ENCODE results near the gene FOSL2. TPM values are rescaled to one million over a fixed set of nuclear protein-coding genes. Genes with fewer than 3 reads are reported as not detected.

FOSL2 gene
- total RNA-seq, 1 experiment from 2014 or later: 4.0 TPM

DNA sequence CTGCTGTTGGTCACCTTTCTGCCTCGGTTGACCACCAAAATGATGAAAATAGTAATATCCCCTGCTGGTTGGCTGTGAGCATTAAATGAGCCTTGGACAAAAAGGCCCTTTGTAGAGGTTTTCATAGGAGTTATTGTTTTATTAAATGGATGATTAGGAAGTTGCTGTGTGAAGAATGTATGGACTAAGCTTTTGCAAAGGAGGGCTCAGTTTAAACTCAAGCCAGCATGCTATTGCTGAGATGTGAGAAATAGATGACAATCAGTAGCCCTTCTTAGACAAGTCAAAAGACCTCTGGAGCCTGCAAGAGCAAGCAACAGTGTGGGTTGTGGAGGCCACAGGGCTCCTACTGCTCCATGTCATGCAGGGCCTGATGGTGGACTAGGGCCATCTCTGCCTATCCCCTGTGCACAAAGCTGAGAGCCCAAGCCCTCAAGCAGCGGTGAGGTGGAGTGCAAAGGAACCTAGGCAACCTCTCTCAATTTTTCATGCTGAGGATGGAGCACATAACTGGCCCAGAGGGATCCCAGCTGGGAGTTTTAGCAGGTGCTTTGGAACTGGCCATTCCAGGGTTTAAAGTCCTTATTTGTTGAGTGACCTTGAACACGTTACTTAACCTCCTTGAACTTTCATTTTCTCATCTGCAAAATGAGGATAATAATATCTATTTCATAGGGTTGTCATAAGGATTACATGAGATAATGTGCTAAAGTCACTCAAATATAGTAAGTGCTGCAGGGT is 37.1 kb downstream of the FOSL2 start (continued):
- TF ChIP-seq, protein P1, sequence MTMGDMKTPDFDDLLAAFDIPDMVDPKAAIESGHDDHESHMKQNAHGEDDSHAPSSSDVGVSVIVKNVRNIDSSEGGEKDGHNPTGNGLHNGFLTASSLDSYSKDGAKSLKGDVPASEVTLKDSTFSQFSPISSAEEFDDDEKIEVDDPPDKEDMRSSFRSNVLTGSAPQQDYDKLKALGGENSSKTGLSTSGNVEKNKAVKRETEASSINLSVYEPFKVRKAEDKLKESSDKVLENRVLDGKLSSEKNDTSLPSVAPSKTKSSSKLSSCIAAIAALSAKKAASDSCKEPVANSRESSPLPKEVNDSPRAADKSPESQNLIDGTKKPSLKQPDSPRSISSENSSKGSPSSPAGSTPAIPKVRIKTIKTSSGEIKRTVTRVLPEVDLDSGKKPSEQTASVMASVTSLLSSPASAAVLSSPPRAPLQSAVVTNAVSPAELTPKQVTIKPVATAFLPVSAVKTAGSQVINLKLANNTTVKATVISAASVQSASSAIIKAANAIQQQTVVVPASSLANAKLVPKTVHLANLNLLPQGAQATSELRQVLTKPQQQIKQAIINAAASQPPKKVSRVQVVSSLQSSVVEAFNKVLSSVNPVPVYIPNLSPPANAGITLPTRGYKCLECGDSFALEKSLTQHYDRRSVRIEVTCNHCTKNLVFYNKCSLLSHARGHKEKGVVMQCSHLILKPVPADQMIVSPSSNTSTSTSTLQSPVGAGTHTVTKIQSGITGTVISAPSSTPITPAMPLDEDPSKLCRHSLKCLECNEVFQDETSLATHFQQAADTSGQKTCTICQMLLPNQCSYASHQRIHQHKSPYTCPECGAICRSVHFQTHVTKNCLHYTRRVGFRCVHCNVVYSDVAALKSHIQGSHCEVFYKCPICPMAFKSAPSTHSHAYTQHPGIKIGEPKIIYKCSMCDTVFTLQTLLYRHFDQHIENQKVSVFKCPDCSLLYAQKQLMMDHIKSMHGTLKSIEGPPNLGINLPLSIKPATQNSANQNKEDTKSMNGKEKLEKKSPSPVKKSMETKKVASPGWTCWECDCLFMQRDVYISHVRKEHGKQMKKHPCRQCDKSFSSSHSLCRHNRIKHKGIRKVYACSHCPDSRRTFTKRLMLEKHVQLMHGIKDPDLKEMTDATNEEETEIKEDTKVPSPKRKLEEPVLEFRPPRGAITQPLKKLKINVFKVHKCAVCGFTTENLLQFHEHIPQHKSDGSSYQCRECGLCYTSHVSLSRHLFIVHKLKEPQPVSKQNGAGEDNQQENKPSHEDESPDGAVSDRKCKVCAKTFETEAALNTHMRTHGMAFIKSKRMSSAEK (CRISPR knock-in tag; IDR thresholded peaks at IDR 0.05; ENCODE audit: borderline replicate concordance): no peak
- TF ChIP-seq, protein P2, sequence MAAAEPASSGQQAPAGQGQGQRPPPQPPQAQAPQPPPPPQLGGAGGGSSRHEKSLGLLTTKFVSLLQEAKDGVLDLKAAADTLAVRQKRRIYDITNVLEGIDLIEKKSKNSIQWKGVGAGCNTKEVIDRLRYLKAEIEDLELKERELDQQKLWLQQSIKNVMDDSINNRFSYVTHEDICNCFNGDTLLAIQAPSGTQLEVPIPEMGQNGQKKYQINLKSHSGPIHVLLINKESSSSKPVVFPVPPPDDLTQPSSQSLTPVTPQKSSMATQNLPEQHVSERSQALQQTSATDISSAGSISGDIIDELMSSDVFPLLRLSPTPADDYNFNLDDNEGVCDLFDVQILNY (CRISPR knock-in tag; IDR thresholded peaks at IDR 0.05): no peak

DNA sequence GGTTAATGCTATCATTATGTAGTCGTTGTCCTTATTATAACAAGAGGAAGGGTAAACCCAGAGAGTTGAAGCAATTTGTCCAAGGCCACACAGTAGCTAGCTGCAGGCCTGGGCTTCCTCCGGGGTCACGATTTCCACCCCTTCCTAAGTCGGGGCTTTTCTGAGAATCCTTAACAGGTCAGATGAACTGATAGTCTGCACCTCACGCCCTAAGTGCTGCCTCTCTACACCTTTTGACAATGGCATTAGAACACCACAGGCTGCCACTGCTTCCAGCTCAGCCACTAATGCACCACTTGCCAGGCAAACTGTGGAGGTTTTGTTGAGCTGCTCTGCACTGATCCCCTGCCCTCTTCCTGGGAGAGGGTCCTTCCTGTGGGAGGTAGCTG is 37.7 kb downstream of the FOSL2 start:
- no peak for TF ChIP-seq NR3C1 (CRISPR knock-in tag; conservative IDR thresholded peaks at IDR 0.05; ENCODE audit: low read depth)
- TF ChIP-seq, protein P3, sequence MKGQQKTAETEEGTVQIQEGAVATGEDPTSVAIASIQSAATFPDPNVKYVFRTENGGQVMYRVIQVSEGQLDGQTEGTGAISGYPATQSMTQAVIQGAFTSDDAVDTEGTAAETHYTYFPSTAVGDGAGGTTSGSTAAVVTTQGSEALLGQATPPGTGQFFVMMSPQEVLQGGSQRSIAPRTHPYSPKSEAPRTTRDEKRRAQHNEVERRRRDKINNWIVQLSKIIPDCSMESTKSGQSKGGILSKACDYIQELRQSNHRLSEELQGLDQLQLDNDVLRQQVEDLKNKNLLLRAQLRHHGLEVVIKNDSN (CRISPR knock-in tag; IDR thresholded peaks at IDR 0.05): no peak
- TF ChIP-seq NFYB (CRISPR knock-in tag; conservative IDR thresholded peaks at IDR 0.05; ENCODE audit: low read depth): no peak
- no peak for TF ChIP-seq NFATC4 (CRISPR knock-in tag; IDR thresholded peaks at IDR 0.05)
- no peak for TF ChIP-seq PRRX2 (CRISPR knock-in tag; IDR thresholded peaks at IDR 0.05)
- TF ChIP-seq TP53 (CRISPR knock-in tag; IDR thresholded peaks at IDR 0.05): no peak
- TF ChIP-seq, protein P4, sequence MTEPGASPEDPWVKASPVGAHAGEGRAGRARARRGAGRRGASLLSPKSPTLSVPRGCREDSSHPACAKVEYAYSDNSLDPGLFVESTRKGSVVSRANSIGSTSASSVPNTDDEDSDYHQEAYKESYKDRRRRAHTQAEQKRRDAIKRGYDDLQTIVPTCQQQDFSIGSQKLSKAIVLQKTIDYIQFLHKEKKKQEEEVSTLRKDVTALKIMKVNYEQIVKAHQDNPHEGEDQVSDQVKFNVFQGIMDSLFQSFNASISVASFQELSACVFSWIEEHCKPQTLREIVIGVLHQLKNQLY (CRISPR knock-in tag; IDR thresholded peaks at IDR 0.05): no peak
- TF ChIP-seq ZNF396 (CRISPR knock-in tag; IDR thresholded peaks at IDR 0.05; ENCODE audit: borderline replicate concordance): no peak
- no peak for TF ChIP-seq EMX1 (CRISPR knock-in tag; IDR thresholded peaks at IDR 0.05)
- TF ChIP-seq SOX15 (CRISPR knock-in tag; IDR thresholded peaks at IDR 0.05): no peak
- TF ChIP-seq ZNF219 (CRISPR knock-in tag; IDR thresholded peaks at IDR 0.05; ENCODE audit: borderline replicate concordance): no peak
- TF ChIP-seq JUN (CRISPR knock-in tag; IDR thresholded peaks at IDR 0.05): no peak
- POLR2A ChIA-PET: interaction anchor here (0.6 kb wide), 1 partner anchor 33 kb away, joined by 4 read pairs; no protein-coding TSS in a partner anchor
- DNase-seq (ENCODE audit: low spot score) (no peak), ATAC-seq (no peak)
- Mint-ChIP-seq H3K27ac (no peak overlapping the region), H3K4me3 (no peak overlapping the region), H3K9me3 (peaks cover 21% of the 10 kb centered on the region), H3K36me3 (peaks cover 4% of the 10 kb centered on the region), H3K4me1 (peaks cover 6% of the 10 kb centered on the region; the same call in 1 of the 2 replicates), H3K27me3 (ENCODE audit: low read depth) (no peaks in the 10 kb centered on the region)
- CTCF ChIA-PET: interaction anchor here (0.7 to 0.9 kb wide), 2 partner anchors 22 to 38 kb away, joined by 3 read pairs; partner anchors contain the start of gene FOSL2

DNA sequence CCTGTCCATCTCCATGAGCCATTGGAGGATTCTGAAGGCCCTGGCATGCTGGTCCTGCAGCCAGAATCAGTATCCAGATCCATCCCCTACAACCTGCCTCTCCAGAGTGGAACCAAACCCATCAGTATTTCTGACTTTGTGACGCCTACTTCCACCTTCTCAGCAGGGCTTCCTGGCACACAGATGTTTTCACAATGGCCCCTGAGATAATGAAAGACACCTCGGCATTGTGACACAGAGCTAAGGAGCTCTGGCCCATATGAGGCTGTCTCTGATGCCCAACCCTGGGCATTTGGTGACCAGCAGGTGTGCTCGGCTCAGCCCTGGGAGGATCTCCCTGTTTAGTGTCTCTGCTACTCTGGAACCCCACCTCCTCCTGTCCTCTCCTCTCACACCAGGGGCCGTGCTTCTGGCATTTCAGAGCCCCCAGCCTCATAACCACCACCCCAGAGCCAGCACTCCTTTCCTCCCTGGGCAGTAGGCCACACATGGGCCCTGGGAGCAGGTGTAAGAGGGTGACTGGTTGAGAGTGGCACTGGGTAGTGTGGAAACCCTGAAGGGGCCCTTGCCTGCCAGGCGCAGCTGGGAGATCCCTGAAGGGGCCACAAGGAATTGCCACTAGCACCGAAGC is 38.2 kb downstream of the FOSL2 start:
- H3K27me3 Mint-ChIP-seq (ENCODE audit: low read depth): no peaks in the 10 kb centered on the region
- no peak overlapping the region for H3K4me3 Mint-ChIP-seq
- peaks cover 4% of the 10 kb centered on the region for H3K36me3 Mint-ChIP-seq
- DNase-seq (ENCODE audit: low spot score) (no peak), ATAC-seq (no peak; the same call in 1 of the 2 replicates)
- H3K27ac Mint-ChIP-seq: no peak overlapping the region
- peaks cover 21% of the 10 kb centered on the region for H3K9me3 Mint-ChIP-seq
- peaks cover 6% of the 10 kb centered on the region; the same call in 1 of the 2 replicates for H3K4me1 Mint-ChIP-seq
- CTCF ChIA-PET: interaction anchor here (0.6 to 0.9 kb wide), 3 partner anchors 21 to 419 kb away, joined by 3 read pairs; partner anchors contain the start of gene FOSL2
- POLR2A ChIA-PET: interaction anchor here (0.6 kb wide), 1 partner anchor 34 kb away, joined by 4 read pairs; no protein-coding TSS in a partner anchor
- TF ChIP-seq, protein P3 (CRISPR knock-in tag; IDR thresholded peaks at IDR 0.05): no peak
- no peak for TF ChIP-seq ATF1 (CRISPR knock-in tag; IDR thresholded peaks at IDR 0.05)
- TF ChIP-seq, protein P5, sequence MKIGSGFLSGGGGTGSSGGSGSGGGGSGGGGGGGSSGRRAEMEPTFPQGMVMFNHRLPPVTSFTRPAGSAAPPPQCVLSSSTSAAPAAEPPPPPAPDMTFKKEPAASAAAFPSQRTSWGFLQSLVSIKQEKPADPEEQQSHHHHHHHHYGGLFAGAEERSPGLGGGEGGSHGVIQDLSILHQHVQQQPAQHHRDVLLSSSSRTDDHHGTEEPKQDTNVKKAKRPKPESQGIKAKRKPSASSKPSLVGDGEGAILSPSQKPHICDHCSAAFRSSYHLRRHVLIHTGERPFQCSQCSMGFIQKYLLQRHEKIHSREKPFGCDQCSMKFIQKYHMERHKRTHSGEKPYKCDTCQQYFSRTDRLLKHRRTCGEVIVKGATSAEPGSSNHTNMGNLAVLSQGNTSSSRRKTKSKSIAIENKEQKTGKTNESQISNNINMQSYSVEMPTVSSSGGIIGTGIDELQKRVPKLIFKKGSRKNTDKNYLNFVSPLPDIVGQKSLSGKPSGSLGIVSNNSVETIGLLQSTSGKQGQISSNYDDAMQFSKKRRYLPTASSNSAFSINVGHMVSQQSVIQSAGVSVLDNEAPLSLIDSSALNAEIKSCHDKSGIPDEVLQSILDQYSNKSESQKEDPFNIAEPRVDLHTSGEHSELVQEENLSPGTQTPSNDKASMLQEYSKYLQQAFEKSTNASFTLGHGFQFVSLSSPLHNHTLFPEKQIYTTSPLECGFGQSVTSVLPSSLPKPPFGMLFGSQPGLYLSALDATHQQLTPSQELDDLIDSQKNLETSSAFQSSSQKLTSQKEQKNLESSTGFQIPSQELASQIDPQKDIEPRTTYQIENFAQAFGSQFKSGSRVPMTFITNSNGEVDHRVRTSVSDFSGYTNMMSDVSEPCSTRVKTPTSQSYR (CRISPR knock-in tag; IDR thresholded peaks at IDR 0.05): no peak
- no peak for TF ChIP-seq SP1 (CRISPR knock-in tag; conservative IDR thresholded peaks at IDR 0.05)
- TF ChIP-seq, protein P6, sequence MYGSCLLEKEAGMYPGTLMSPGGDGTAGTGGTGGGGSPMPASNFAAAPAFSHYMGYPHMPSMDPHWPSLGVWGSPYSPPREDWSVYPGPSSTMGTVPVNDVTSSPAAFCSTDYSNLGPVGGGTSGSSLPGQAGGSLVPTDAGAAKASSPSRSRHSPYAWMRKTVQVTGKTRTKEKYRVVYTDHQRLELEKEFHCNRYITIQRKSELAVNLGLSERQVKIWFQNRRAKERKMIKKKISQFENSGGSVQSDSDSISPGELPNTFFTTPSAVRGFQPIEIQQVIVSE (CRISPR knock-in tag; IDR thresholded peaks at IDR 0.05; ENCODE audit: borderline replicate concordance): no peak
- TF ChIP-seq PRRX2 (CRISPR knock-in tag; IDR thresholded peaks at IDR 0.05): no peak
- no peak for TF ChIP-seq TEAD4 (CRISPR knock-in tag; IDR thresholded peaks at IDR 0.05)
- no peak for TF ChIP-seq RORB (CRISPR knock-in tag; IDR thresholded peaks at IDR 0.05)
- TF ChIP-seq HMGA2 (CRISPR knock-in tag; IDR thresholded peaks at IDR 0.05): no peak
